Skin epidermis (tissue), 12 donors: Measurements from ENCODE around the gene SVIL.
A peak's percentile ranks its signal among the peaks of the same experiment; 100 is the strongest.
"Not testable (repeated sequence)": the region's sequence is repeated elsewhere in the genome, so short reads cannot be mapped to it uniquely, and the experiment has no call there.

Experiments
- H3K27ac ChIP-seq, 21 experiments: fragments of 200-600 bp; sonication (generic) in 11 of 21; one replicate each; pipeline ENCODE4 v1.5.0; 2020; ENCODE audit warnings: mild to moderate bottlenecking in 3 of 21, inconsistent platforms in 2 of 21, moderate library complexity in 2 of 21
- H3K4me3 ChIP-seq, 7 experiments: fragments of 200-600 bp; sonication (generic) in 2 of 7; one replicate each; pipeline ENCODE4 v1.5.0; 2020; ENCODE audit warnings: inconsistent platforms in 2 of 7, mild to moderate bottlenecking in 2 of 7, moderate library complexity in 1 of 7

SVIL gene

DNA sequence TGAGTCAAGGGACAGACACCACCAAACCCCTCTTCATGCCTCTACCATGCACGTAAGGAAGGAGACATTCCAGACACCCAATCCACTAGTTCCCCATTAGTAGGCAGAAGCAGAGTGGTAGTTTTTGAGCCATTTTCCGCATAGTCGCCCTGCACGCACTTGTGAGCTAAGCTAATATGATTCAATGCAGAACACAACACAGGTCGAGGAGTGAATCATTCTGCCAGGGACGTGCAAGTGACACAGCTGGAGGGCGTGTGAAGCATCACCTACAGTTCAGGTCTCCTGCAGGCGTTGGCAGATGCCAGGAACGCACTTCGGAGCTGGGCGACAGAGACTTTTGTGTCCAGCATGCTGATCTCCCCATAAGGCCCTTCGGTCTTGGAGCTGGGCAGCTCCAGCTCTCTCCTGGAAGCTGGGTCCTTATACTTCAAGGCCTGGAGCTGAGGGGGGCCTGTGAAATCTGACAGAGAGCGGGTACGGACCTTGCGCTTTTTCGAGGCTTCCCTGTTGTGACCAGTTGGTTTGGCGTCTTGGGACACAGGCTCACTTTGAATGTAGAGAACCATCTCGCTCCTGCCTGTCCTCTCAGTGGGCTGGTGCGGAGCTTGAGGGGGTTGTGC, 102.4 kb downstream of the SVIL start:
- Histone ChIP-seq H3K27ac (no peak overlapping the region), H3K4me3 (no peak overlapping the region)

DNA sequence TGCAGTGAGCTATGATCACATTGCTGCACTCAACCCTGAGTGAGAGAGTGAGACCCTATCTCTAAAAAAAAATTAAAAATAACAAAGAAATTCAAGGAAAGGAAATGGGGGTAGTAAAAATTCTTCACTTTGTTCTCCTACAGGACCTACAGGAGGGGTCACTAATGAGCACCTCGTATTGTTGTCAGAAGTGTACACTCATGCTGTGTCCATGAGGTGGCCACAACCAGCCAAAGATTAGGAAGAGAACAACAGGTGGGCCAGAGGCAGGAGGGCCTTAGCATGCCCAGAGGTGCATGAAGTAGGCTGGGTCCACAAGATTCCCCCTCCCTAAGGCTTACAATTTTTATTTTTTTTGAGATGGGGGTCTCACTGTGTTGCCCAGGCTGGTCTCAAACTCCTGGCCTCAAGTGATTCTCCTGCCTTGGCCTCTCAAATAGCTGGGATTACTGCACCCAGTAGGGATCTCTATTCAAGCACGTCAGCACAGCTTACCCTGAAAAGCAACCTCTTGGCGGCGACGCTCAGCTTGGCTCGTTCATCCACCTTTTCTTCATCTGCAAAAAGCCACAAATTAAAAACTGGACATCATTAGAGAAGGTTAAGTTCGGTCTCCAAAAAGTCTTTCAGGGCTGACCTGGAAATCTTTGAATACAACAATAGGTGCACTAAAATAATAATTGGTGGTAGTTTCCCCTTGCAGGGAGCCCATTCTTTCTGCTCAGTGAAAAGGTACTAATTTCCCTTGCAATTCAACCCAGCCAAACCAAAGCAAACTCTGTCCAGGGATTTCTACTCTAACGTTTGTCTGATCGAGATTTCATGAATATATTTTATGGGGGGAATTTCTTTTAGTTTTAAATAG, 104.4 kb downstream of the SVIL start:
- Histone ChIP-seq H3K27ac (no peak overlapping the region), H3K4me3 (no peak overlapping the region)

DNA sequence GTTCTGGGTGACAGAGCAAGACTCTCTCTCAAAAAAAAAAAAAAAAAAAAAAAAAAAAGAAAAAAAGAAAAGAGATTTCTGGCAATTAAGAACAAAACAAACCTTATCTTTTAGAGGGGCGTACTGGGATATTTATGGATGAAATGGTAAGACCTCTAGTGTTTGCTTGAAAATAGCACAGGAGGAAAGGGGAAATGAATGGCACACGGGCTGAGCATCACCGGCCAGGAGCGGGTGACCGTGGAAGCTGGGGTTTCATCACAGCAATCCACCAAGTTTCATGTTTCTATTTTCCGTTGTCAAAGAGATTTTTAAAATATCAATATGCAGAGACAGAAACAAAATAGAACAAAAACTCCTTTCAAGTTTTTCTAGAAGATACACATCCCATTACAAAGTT, 105.6 kb downstream of the SVIL start:
- no peak overlapping the region for H3K4me3 ChIP-seq
- H3K27ac ChIP-seq: no peak overlapping the region

DNA sequence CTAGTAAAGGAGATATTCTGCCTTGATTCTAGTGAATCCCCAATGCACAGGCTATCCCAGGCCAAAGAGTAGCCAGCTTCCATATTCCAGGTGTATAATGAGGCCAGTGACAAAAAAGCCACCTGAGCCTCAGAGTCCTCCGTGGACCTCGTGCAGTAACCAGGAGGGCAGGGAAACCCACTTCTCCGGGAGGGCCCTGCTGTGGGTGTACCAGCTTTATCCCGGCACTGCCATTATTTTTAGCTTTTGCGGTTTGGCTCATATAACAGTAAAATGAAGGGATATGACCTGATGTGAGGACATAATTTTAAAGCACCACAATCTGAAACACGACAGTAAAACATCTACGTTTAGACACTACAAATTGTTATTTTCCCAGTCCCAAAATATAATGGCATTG, 109.0 kb downstream of the SVIL start:
- H3K27ac ChIP-seq: no peak overlapping the region
- no peak overlapping the region for H3K4me3 ChIP-seq

DNA sequence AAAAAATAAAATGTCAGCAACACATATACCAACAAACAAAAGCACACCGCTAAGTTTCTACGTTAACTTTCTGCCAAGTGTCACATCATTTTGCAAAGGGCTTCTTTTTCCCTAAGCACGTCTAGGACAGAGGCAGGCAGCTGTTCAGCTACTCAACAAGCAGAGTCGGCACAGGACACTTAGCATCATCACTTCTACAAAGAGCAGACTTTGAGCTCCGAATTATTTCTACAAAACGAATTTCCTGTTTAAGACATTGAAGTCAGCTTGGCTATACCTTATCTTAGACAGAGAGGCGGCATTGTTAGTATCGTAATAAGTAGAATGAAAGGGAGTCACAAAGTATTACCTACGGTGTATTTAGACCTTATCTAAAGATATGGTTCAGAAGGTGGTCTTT, 110.1 kb downstream of the SVIL start:
- Histone ChIP-seq H3K4me3 (no peak overlapping the region), H3K27ac (no peak overlapping the region)

DNA sequence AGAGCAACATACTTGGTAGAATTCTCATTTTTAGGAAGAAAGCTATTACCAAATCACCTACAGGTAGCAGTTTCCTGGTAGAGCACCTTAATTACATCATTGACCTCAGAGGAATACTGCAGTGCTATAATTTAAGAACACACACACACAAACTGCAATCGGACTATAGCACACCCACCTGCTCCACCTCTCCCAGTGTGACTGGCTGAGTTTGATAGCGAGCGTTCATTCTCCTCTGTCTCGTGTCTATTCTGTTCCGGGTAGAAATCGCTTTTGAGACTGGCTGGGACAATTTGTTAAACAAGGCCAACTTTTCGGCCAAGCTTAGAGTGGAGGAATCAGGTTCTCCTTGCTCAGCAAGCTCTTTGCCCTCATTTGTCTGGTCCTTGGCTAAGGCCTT, 110.5 kb downstream of the SVIL start:
- Histone ChIP-seq H3K4me3 (no peak overlapping the region), H3K27ac (no peak overlapping the region)

DNA sequence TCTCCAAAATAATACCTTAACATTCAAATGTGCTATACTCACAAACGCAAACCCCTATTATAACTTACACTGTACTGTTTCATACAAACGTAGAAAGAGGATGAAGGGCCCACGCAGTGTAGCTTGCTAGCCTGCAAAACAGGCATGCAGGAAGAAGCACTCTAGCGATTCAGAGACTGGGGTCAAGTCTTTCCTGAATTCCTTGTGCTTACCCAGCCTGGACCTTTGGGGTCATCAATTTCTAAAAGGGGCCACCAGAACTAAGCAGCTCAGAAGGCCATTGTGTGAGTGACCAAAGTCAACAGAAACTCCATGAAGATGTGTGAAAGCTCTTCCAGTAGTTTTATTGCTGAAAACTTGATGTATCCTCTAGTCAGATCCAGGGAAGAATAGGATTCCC, 111.9 kb downstream of the SVIL start:
- Histone ChIP-seq H3K27ac (peak overlapping the region in 5 of 21 experiments; percentile 3 to 57 (median 22)), H3K4me3 (no peak overlapping the region)

DNA sequence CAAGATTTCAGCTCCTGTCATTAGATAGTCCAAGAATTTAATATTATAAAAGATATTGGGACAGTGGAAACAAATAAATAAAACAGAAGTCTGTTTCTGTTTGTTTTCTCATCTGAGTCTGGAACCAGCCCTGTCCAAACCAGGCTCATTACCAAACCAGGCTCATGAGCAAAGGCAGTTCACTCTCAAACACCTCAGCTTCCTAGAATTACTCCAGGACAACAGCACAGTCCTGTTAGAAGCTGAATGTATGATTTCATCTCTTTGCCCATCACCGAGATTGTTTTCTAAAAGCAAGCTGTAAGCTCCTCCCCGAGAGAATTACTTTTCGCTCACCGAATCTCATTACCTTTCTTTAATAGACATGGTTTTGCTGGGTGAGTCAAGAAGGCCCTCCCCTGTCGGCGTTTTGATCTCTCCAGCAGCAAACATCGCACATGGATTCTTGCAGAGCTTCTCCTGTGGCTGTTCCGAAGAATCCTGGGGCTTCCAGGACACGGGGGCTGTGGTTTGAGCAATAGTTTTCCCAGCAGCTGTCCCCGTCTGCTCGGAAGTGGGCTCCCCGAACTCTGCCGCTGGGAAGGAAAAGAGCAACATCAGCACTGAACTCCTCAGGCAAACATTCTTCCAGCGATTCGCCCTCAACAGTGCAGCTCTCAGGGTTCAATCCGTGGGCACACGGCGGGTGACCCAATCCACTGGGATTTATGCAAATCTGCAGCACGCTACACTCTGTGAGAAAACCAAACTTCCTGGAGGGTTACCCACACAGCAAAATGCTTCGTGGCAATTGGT, 112.5 kb downstream of the SVIL start:
- Histone ChIP-seq H3K4me3 (no peak overlapping the region), H3K27ac (peak overlapping the region in 6 of 21 experiments; percentile 1 to 57 (median 32))

DNA sequence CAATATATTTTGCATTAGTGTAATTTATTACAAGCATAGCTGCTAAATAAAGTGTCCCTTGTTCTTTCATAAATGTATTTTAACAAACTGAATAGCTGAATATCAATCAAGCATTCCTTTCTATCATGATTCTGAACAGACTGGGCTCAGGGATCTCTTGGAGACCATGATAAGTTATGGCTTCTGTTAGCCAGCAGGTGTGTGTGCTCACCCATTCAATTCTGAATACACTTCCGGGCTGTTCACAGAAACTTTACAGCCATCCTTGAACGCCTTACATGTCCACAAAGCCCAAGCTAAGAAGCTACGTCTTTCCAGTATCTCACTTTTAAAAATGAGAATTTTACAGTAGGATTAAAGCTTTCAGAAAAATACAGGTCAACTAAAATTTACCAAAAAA, 115.1 kb downstream of the SVIL start:
- Histone ChIP-seq H3K27ac (no peak overlapping the region), H3K4me3 (no peak overlapping the region)

DNA sequence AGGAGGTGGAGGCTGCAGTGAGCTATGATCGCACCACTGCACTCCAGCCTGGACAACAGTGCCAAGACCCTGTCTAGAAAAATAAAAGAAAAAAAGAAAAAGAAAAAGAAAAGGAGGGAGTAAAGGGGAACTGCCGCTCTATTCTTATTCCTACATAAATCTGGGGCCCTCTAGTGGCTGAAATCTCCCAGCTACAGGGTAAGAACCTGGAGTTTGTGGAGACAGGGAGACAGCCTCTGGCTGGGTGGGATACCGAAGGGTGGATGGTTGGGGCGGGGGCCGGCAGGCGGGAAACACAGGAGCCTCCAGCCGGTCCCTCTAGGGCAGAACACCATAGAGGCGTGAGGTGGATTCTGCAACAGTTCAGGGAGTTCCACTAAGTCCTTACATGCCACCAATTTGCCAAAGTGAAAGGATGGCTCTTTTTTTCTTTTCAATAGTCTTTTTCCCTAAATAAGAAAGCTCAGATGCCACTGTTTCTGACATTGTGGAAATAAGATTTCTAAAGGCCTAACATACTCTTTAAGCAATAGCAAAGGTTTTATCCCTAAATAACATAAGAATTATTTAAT, 117.3 kb downstream of the SVIL start:
- H3K4me3 ChIP-seq: no peak overlapping the region
- no peak overlapping the region for H3K27ac ChIP-seq

DNA sequence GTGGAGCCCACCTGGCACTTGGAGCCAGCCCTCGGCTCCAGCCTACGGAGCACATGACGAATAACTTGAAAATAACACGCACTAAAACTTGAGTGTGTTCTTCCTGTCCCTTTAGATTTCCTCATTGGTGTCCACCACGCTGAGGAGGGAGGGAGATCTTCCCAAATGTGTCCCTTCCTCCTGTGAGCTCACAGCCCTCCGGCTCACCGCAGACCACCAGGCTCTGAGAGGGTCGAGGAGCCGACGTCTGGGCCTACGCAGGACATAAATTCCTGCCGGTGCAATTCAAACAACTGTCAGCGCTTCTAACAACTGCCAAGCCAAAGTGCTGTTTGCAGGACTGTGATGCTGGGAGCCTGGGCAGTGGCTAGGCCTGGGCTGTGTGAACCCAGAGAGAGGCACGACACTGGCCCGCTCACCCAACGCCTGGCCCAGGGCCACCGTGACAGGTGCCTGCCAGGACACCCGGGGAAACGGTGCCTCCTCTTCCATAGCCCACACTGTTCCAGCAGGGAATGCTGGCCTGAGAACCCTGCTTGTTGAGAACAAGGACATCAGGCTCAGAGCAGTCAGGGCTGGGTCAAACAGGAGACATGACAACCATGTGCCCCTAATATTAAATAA, 118.3 kb downstream of the SVIL start:
- not testable (repeated sequence) for H3K4me3 ChIP-seq, H3K27ac ChIP-seq

DNA sequence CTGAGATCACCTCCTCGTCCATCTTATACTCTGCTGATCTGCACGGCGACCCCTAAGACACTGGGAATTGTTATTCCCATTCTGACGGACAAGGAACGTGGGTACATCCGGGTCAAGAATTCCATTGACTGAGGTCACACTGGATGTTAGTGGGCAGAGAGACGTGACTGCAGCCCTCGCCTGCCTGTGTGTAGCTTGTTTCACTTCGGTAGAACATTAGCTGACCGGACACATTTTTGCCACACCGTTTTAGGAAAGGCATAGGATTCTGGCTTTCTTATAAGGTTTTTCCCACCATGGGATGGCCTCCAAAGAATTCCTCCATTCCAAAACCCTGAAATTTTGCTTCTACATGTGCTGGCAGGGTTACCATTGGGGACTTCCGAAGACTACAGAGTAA, 118.9 kb downstream of the SVIL start:
- H3K27ac ChIP-seq, H3K4me3 ChIP-seq: not testable (repeated sequence)

DNA sequence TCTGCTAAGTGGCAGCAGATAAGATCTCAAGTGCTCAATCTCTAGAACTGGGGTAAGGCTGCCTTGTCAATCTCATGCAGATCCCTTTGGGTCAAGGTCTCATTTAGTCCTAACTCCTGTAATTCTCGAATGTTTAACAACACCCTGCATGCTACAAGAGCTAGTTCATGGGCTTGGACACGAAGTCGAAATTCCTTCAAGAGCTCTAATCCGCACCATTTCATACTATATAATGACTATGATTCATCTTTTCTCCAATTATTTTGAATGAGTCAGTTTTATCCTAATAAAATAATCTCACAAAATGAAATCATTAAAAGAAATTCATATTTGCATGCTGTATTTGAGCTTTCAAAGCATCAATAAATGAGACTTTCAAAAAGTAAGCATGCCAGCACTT, 119.7 kb downstream of the SVIL start:
- not testable (repeated sequence) for H3K27ac ChIP-seq, H3K4me3 ChIP-seq

DNA sequence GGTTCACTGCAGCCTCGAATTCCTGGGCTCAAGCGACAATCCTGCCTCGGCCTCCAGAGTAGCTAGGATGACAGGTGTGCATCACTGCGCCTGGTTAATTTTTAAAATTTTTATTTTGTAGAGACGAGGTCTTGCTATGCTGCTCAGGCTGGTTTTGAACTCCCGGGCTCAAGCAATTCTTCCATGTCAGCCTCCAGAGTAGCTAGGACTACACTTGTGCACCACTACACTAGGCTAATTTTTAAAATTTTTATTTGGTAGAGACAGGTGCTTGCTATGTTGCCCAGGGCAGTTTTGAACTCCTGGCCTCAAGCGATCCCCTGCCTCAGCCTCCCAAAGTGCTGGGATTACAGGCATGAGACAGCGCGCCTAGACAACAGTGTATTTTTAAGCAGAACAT, 120.5 kb downstream of the SVIL start:
- H3K27ac ChIP-seq: no peak overlapping the region
- H3K4me3 ChIP-seq: no peak overlapping the region

DNA sequence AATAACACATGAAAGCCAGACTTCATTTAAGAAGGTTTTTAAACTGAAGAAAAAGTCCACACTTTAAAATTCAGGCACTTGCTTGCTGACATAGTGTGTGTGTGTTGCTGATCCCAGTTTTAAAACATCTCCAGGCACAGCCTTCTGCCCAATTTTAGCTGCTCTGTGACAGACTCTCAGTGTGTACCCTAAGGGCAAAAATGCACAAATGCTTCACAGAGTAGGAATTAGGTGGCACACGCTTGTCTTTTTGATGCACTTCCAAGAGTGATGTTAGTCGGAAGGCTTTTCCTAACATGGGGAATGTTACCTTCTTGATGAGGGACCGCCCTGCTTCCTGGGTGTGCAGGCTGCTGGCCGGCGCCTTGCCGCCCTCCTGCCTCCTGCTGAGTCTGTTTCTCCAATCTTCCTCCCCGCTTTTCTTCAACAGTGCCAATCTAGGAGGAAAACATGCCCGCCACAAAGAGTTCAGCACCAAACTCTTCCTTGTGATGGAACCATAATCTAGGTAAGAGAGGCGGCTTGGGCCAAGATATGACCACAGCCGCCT, 122.3 kb downstream of the SVIL start:
- no peak overlapping the region for H3K4me3 ChIP-seq
- H3K27ac ChIP-seq: no peak overlapping the region

DNA sequence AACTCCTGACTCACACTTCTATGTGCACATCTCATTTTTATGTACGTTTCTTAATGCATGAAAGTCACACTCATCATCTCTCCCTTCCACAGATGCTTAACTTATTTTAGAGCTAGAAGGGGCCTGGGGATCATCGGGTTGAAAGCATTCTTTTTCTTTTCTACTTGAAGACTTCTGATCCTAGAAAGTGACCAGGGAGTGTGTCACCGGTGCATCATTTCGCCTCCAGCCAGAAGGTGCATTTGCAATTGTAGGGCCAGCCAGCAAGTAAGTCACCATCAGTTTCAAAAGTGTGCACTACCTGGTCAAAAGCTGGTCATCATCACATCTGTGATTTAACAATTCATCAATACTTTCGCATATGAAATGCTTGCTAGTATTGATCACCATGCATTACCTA, 123.0 kb downstream of the SVIL start:
- H3K4me3 ChIP-seq, H3K27ac ChIP-seq: not testable (repeated sequence)

DNA sequence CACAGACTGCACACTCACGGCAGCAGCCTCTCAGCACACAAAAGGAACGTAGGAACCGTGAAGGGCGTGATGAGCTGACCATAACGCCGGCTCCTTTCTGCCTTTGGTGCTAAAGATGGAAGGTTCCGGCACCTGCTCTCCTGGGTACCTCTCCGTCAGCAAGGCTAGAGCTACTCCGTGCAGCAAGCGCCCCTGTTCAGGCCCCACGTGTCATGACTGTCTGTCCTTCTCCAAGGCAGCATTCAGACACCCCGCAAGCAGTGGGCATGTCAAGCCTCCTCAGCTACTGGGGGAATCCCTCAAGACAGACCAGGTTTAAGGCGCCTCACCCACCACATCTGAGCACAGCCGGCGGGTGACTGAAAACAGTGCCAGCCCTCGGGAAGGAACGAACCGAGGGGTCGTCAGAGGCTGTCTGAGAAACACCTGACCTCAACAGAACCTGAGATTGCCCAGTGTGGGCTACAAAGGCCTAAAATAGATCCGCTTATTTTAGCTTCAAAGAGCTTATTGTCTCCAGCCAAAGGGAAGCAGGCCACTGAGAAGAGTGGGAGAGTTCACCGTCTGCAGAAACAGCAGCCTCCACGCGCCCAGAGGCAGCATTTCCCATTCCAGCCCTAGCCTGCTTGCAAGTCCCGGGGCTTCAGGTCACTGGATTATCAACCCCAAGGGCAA, 124.2 kb downstream of the SVIL start:
- not testable (repeated sequence) for H3K27ac ChIP-seq, H3K4me3 ChIP-seq

DNA sequence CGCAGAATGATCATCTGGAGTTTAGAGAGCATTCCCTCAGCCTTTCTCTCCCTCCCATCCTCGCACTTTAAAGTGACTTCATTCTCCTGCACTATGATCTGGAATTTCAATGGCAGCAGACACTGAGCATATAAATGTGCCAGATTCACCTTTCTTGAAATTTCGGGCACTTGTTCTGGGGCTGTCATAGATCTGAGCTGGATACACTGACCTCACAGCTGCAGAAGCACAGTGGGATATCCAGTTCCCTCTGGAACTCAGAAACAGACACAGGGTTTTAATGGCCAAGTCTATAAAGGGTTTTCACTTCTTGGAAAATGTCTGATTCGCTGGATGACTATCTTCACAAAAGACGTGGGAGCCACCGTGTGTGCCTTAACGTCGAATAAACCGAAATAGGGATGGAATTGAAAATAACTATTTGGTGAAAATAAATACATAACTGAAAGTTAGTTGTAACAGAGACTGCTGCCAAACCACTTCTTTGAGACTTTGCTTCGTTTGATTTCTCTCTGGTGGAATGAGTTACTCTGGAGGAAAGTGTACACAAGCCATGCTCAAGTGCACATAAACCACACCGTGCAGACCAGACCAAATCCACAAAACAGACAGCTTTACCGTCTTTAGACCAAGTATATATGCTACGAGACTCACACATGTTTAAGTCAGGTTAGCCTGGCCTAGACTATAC, 126.1 kb downstream of the SVIL start:
- H3K4me3 ChIP-seq: no peak overlapping the region
- no peak overlapping the region for H3K27ac ChIP-seq

DNA sequence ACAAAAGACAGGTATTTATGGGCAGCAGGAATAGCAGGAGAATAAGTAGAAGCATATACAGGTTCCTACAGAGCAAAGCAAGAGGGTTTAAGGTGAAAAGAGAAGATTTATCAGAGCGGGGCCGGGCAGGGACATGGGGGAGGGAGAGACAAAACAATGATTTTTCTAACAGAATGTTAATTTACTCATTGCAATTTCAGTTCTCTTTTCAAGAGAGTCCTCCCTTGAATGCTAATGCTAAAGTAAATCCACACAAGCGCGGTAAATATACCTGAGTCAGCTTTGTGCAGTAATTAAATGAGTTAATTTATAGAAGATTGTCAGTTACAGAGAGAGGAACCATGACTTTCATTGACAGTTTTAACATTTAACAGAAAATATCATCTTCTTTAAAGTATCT, 127.0 kb downstream of the SVIL start:
- H3K27ac ChIP-seq, H3K4me3 ChIP-seq: not testable (repeated sequence)
